Measurements from ENCODE around the gene UMPS. TPM values are rescaled to one million over a fixed set of nuclear protein-coding genes. Genes with fewer than 3 reads are reported as not detected.

The UMPS gene
- polyA plus RNA-seq, 3 donors: 48.2 to 50.8 (median 48.9) TPM

- no peak for DNase-seq (ENCODE audit: low read depth in 3 of 3, low spot score in 2 of 3)
These were observed 32.4 kb downstream of the UMPS start for GRCh38 chr3:124762661-124763011.

GRCh38 chr3:124763206-124763605 is 33.0 kb downstream of the UMPS start:
- DNase-seq (ENCODE audit: low read depth in 3 of 3, low spot score in 2 of 3): no peak

- DNase-seq (ENCODE audit: low read depth in 3 of 3, low spot score in 2 of 3): no peak
These were observed 33.5 kb downstream of the UMPS start for GRCh38 chr3:124763644-124764358.

- no peak for DNase-seq (ENCODE audit: low read depth in 3 of 3, low spot score in 2 of 3)
These were observed 34.5 kb downstream of the UMPS start for GRCh38 chr3:124764746-124765145.

GRCh38 chr3:124765197-124765840 is 35.1 kb downstream of the UMPS start:
- DNase-seq (ENCODE audit: low read depth in 3 of 3, low spot score in 2 of 3): no peak

- no peak for DNase-seq (ENCODE audit: low read depth in 3 of 3, low spot score in 2 of 3)
These were observed 36.2 kb downstream of the UMPS start for GRCh38 chr3:124766113-124767095.

GRCh38 chr3:124767264-124767663 is 37.0 kb downstream of the UMPS start:
- DNase-seq (ENCODE audit: low read depth in 3 of 3, low spot score in 2 of 3): no peak

GRCh38 chr3:124767691-124768090 is 37.4 kb downstream of the UMPS start:
- no peak for DNase-seq (ENCODE audit: low read depth in 3 of 3, low spot score in 2 of 3)

- no peak for DNase-seq (ENCODE audit: low read depth in 3 of 3, low spot score in 2 of 3)
These were observed 38.6 kb downstream of the UMPS start for GRCh38 chr3:124768812-124769211.

- DNase-seq (ENCODE audit: low read depth in 3 of 3, low spot score in 2 of 3): no peak
These were observed 39.2 kb downstream of the UMPS start for GRCh38 chr3:124769462-124769861.

GRCh38 chr3:124770336-124771082 is 40.3 kb downstream of the UMPS start:
- DNase-seq (ENCODE audit: low read depth in 3 of 3, low spot score in 2 of 3): no peak

- no peak for DNase-seq (ENCODE audit: low read depth in 3 of 3, low spot score in 2 of 3)
These were observed 40.8 kb downstream of the UMPS start for GRCh38 chr3:124771083-124771445.

- DNase-seq (ENCODE audit: low read depth in 3 of 3, low spot score in 2 of 3): no peak
These were observed 42.0 kb downstream of the UMPS start for GRCh38 chr3:124772081-124772831.

- DNase-seq (ENCODE audit: low read depth in 3 of 3, low spot score in 2 of 3): no peak
These were observed 43.4 kb downstream of the UMPS start for GRCh38 chr3:124773351-124774326.

GRCh38 chr3:124774327-124774718 is 44.1 kb downstream of the UMPS start:
- DNase-seq (ENCODE audit: low read depth in 3 of 3, low spot score in 2 of 3): no peak

GRCh38 chr3:124774841-124775402 is 44.7 kb downstream of the UMPS start:
- no peak for DNase-seq (ENCODE audit: low read depth in 3 of 3, low spot score in 2 of 3)

- DNase-seq (ENCODE audit: low read depth in 3 of 3, low spot score in 2 of 3): no peak
These were observed 45.6 kb downstream of the UMPS start for GRCh38 chr3:124775877-124776276.

- no peak for DNase-seq (ENCODE audit: low read depth in 3 of 3, low spot score in 2 of 3)
These were observed 46.6 kb downstream of the UMPS start for GRCh38 chr3:124776856-124777255.
